Stimulated activated naive CD8-positive, alpha-beta T cell treated with anti-CD3 and anti-CD28 coated beads, Interleukin-15, amount 100 ng/mL, for 72 hours (primary cell): ENCODE results near the gene LZTS3.
"Not testable (repeated sequence)": the region's sequence is repeated elsewhere in the genome, so short reads cannot be mapped to it uniquely, and the experiment has no call there.

Source experiments
- ATAC-seq: fragments of 150-1000 bp; cut with Tn5 transposase; 2 replicates; pipeline ENCODE4 v1.10.0; 2021; ENCODE audit warnings: mild to moderate bottlenecking, moderate library complexity
- DNase-seq, 2 donors: peaks; one replicate each; pipeline ENCODE4 v3.0.0; 2021 to 2022
- H3K27ac Mint-ChIP-seq, 2 donors: one replicate each; pipeline ENCODE4 v1.8.0; 2022; ENCODE audit warnings: mild to moderate bottlenecking in 2 of 2, mixed read lengths in 2 of 2, moderate library complexity in 2 of 2
- H3K27me3 Mint-ChIP-seq: one replicate; pipeline ENCODE4 v1.8.0; 2022; ENCODE audit warnings: mixed read lengths
- H3K4me1 Mint-ChIP-seq: one replicate; pipeline ENCODE4 v1.8.0; 2022; ENCODE audit warnings: mild to moderate bottlenecking, mixed read lengths
- H3K4me3 Mint-ChIP-seq, 2 donors: one replicate each; pipeline ENCODE4 v1.8.0; 2022; ENCODE audit warnings: mild to moderate bottlenecking in 2 of 2, mixed read lengths in 2 of 2, moderate library complexity in 1 of 2
- H3K9me3 Mint-ChIP-seq, 2 donors: one replicate each; pipeline ENCODE4 v1.8.0; 2022; ENCODE audit warnings: mixed read lengths in 2 of 2

The LZTS3 gene

GRCh38 chr20:3172933-3173609 is at the start of gene LZTS3:
LZTS3 (minus strand) TSS chr20:3173549; CDS start chr20:3167163, 6,386 bp downstream.
- DNase-seq (peak; percentile 83), ATAC-seq (peak; percentile 84)
- Mint-ChIP-seq H3K4me3 (peak within 1 kb of the TSS; percentile 87 to 96), H3K9me3 (no peaks in the 10 kb centered on the region), H3K27ac (peak within 1 kb of the TSS; percentile 83 to 95), H3K27me3 (peaks cover 58% of the 10 kb centered on the region), H3K4me1 (peaks cover 36% of the 10 kb centered on the region)

GRCh38 chr20:3221398-3222226 is 48.3 kb upstream of the LZTS3 start:
- Mint-ChIP-seq H3K4me3 (no peak overlapping the region), H3K9me3 (no peaks in the 10 kb centered on the region), H3K27ac (no peak overlapping the region), H3K27me3 (no peaks in the 10 kb centered on the region), H3K4me1 (peaks cover 39% of the 10 kb centered on the region)
- ATAC-seq (no peak), DNase-seq (no peak)

GRCh38 chr20:3218307-3218988 is 45.1 kb upstream of the LZTS3 start:
- Mint-ChIP-seq H3K27me3 (no peaks in the 10 kb centered on the region), H3K27ac (no peak overlapping the region), H3K4me3 (no peak overlapping the region), H3K4me1 (peaks cover 33% of the 10 kb centered on the region), H3K9me3 (no peaks in the 10 kb centered on the region)
- ATAC-seq, result peak; percentile 89
- DNase-seq, result peak; percentile 79 to 83

GRCh38 chr20:3215359-3215917 is 42.1 kb upstream of the LZTS3 start:
- not testable (repeated sequence) for H3K27me3 Mint-ChIP-seq, DNase-seq, H3K9me3 Mint-ChIP-seq, ATAC-seq, H3K4me3 Mint-ChIP-seq, H3K27ac Mint-ChIP-seq
- H3K4me1 Mint-ChIP-seq, result peaks cover 20% of the 10 kb centered on the region

- H3K4me3 Mint-ChIP-seq, result no peak overlapping the region
- no peak overlapping the region for H3K27ac Mint-ChIP-seq
- DNase-seq (no peak), ATAC-seq (no peak)
- H3K4me1 Mint-ChIP-seq, result peaks cover 22% of the 10 kb centered on the region
- H3K27me3 Mint-ChIP-seq, result no peaks in the 10 kb centered on the region
- no peaks in the 10 kb centered on the region for H3K9me3 Mint-ChIP-seq
These were observed 39.9 kb upstream of the LZTS3 start for GRCh38 chr20:3213226-3213625.

GRCh38 chr20:3210346-3210745 is 37.0 kb upstream of the LZTS3 start:
- peak overlapping the region; percentile 97 to 100 for H3K27ac Mint-ChIP-seq
- H3K9me3 Mint-ChIP-seq, result no peaks in the 10 kb centered on the region
- ATAC-seq (no peak), DNase-seq (no peak)
- H3K4me3 Mint-ChIP-seq, result peak overlapping the region; percentile 93 to 97
- peaks cover 29% of the 10 kb centered on the region for H3K4me1 Mint-ChIP-seq
- no peaks in the 10 kb centered on the region for H3K27me3 Mint-ChIP-seq

GRCh38 chr20:3209946-3210317 is 36.6 kb upstream of the LZTS3 start:
- H3K9me3 Mint-ChIP-seq, result no peaks in the 10 kb centered on the region
- DNase-seq, result no peak
- H3K27ac Mint-ChIP-seq, result peak overlapping the region; percentile 97 to 100
- peak; percentile 49 for ATAC-seq
- peak overlapping the region; percentile 93 to 97 for H3K4me3 Mint-ChIP-seq
- H3K4me1 Mint-ChIP-seq, result peaks cover 32% of the 10 kb centered on the region
- no peaks in the 10 kb centered on the region for H3K27me3 Mint-ChIP-seq

GRCh38 chr20:3209257-3209945 is 36.1 kb upstream of the LZTS3 start, which contains the start of gene ITPA:
ITPA (plus strand) TSS chr20:3209498; CDS start chr20:3209552, 54 bp downstream.
- H3K27me3 Mint-ChIP-seq, result no peaks in the 10 kb centered on the region
- peak; percentile 68 for ATAC-seq

GRCh38 chr20:3208786-3209256 is 35.5 kb upstream of the LZTS3 start:
- DNase-seq, result no peak
- Mint-ChIP-seq H3K27me3 (no peaks in the 10 kb centered on the region), H3K9me3 (no peaks in the 10 kb centered on the region), H3K27ac (peak overlapping the region; percentile 97 to 100), H3K4me3 (peak overlapping the region; percentile 93 to 97), H3K4me1 (peaks cover 38% of the 10 kb centered on the region)
- peak; percentile 16 for ATAC-seq

More at GRCh38 chr20:3209257-3209945, 36.1 kb upstream of the LZTS3 start, which contains the start of gene ITPA:
- Mint-ChIP-seq H3K9me3 (no peaks in the 10 kb centered on the region), H3K4me3 (peak within 1 kb of the TSS; percentile 93 to 97), H3K27ac (peak within 1 kb of the TSS; percentile 97 to 100), H3K4me1 (peaks cover 37% of the 10 kb centered on the region)
- DNase-seq, result peak; percentile 48 to 64

GRCh38 chr20:3204124-3204794 is 30.9 kb upstream of the LZTS3 start, which contains the start of gene DDRGK1:
DDRGK1 (minus strand) TSS chr20:3204682; CDS start chr20:3204627, 55 bp downstream.
- peaks cover 45% of the 10 kb centered on the region for H3K4me1 Mint-ChIP-seq
- peak within 1 kb of the TSS; percentile 99 to 100 for H3K4me3 Mint-ChIP-seq
- H3K27me3 Mint-ChIP-seq, result no peaks in the 10 kb centered on the region
- peak within 1 kb of the TSS; percentile 99 for H3K27ac Mint-ChIP-seq
- peak; percentile 86 for ATAC-seq
- H3K9me3 Mint-ChIP-seq, result no peaks in the 10 kb centered on the region
- peak; percentile 90 to 93 for DNase-seq

GRCh38 chr20:3203315-3204123 is 30.2 kb upstream of the LZTS3 start:
- peak overlapping the region; percentile 99 for H3K27ac Mint-ChIP-seq
- ATAC-seq, result peak; percentile 70
- no peaks in the 10 kb centered on the region for H3K9me3 Mint-ChIP-seq
- H3K4me3 Mint-ChIP-seq, result peak overlapping the region; percentile 99 to 100
- DNase-seq, result peak; percentile 21 to 65
- H3K4me1 Mint-ChIP-seq, result peaks cover 44% of the 10 kb centered on the region
- no peaks in the 10 kb centered on the region for H3K27me3 Mint-ChIP-seq

- no peak for ATAC-seq
- Mint-ChIP-seq H3K4me1 (peaks cover 38% of the 10 kb centered on the region), H3K27me3 (no peaks in the 10 kb centered on the region), H3K9me3 (no peaks in the 10 kb centered on the region), H3K4me3 (peak overlapping the region; percentile 99 to 100), H3K27ac (peak overlapping the region; percentile 99)
- no peak for DNase-seq
These were observed 29.6 kb upstream of the LZTS3 start for GRCh38 chr20:3202965-3203314.

- Mint-ChIP-seq H3K27me3 (no peaks in the 10 kb centered on the region), H3K4me1 (peaks cover 44% of the 10 kb centered on the region), H3K9me3 (no peaks in the 10 kb centered on the region), H3K27ac (no peak overlapping the region), H3K4me3 (no peak overlapping the region)
- DNase-seq (no peak), ATAC-seq (no peak)
These were observed 26.8 kb upstream of the LZTS3 start for GRCh38 chr20:3199976-3200755.
